Esophagus (tissue), 2 donors: ENCODE measurements around the gene CYP2R1. TPM values are rescaled to one million over a fixed set of nuclear protein-coding genes. Genes with fewer than 3 reads are reported as not detected.

Experiments used
- H3K27ac ChIP-seq, 2 donors: one replicate each; pipeline ENCODE4 v1.5.1; 2013; ENCODE audit warnings: low read depth in 2 of 2, mild to moderate bottlenecking in 2 of 2, inconsistent platforms in 1 of 2, low read length in 1 of 2, moderate library complexity in 1 of 2
- H3K27me3 ChIP-seq, 2 donors: one replicate each; pipeline ENCODE4 v1.6.1; 2013; ENCODE audit warnings: low read length in 2 of 2, control low read depth in 1 of 2, mild to moderate bottlenecking in 1 of 2; ENCODE audit not compliant: insufficient read depth in 2 of 2, control insufficient read depth in 1 of 2
- H3K36me3 ChIP-seq, 2 donors: one replicate each; pipeline ENCODE4 v1.6.1; 2013; ENCODE audit warnings: low read length in 1 of 2; ENCODE audit not compliant: control insufficient read depth in 2 of 2, insufficient read depth in 2 of 2
- H3K4me1 ChIP-seq, 2 donors: one replicate each; pipeline ENCODE4 v1.6.1; 2013; ENCODE audit warnings: low read length in 1 of 2; ENCODE audit not compliant: control insufficient read depth in 2 of 2, insufficient read depth in 2 of 2
- H3K4me3 ChIP-seq, 2 donors: one replicate each; pipeline ENCODE4 v1.5.1; 2013; ENCODE audit warnings: low read length in 2 of 2, mild to moderate bottlenecking in 2 of 2, low read depth in 1 of 2, moderate library complexity in 1 of 2
- H3K9me3 ChIP-seq, 2 donors: one replicate each; pipeline ENCODE4 v1.6.1; 2013; ENCODE audit warnings: mild to moderate bottlenecking in 2 of 2, low read depth in 1 of 2, low read length in 1 of 2, moderate library complexity in 1 of 2; ENCODE audit not compliant: control insufficient read depth in 2 of 2, insufficient read depth in 1 of 2
- WGBS, 2 donors: extraction: QIAGEN DNeasy Blood & Tissue Kit; methylation state at CpG; one replicate each; pipeline ENCODE4 v1.1.7; 2013; 5-methylcytosine and 5-hydroxymethylcytosine counted together
- polyA plus RNA-seq, 2 donors: library from polyadenylated mRNA; stranded (reverse); fragments of 200-250 nt; gene quantifications; one replicate each; pipeline ENCODE4 v1.2.3, GENCODE V29; 2013
- donor health status: healthy with polysubstance abuse.
- donor health status: Bipolar disorder and iron deficiency.

CYP2R1 gene
- polyA plus RNA-seq, 2 donors = 16.5 to 37.1 TPM

- WGBS, 2 donors = 31 to 35% methylated on average over 6 of the region's 6 CpGs
- Histone ChIP-seq H3K4me1 (peaks cover 2 to 11% of the 10 kb centered on the region in 2 donors), H3K36me3 (no peaks in the 10 kb centered on the region)
Measured at GRCh38 chr11:14908214-14908880, 16.3 kb upstream of the CYP2R1 start.

GRCh38 chr11:14907411-14908213, 15.6 kb upstream of the CYP2R1 start:
- no peak overlapping the region for H3K27ac ChIP-seq
- WGBS, 2 donors = 26 to 27% methylated on average over 13 of the region's 13 CpGs
- H3K9me3 ChIP-seq = no peaks in the 10 kb centered on the region
- no peaks in the 10 kb centered on the region for H3K27me3 ChIP-seq
- H3K36me3 ChIP-seq = no peaks in the 10 kb centered on the region
- no peak overlapping the region for H3K4me3 ChIP-seq
- peaks cover 2 to 11% of the 10 kb centered on the region in 2 donors for H3K4me1 ChIP-seq

More at GRCh38 chr11:14908214-14908880, 16.3 kb upstream of the CYP2R1 start:
- no peaks in the 10 kb centered on the region for H3K27me3 ChIP-seq
- H3K4me3 ChIP-seq = no peak overlapping the region
- no peaks in the 10 kb centered on the region for H3K9me3 ChIP-seq
- H3K27ac ChIP-seq = no peak overlapping the region

- Histone ChIP-seq H3K36me3 (no peaks in the 10 kb centered on the region), H3K27me3 (no peaks in the 10 kb centered on the region), H3K9me3 (no peaks in the 10 kb centered on the region), H3K4me3 (no peak overlapping the region), H3K4me1 (peaks cover 2 to 11% of the 10 kb centered on the region in 2 donors), H3K27ac (no peak overlapping the region)
- 84 to 91% methylated on average over 6 of the region's 6 CpGs for WGBS, 2 donors
Measured at GRCh38 chr11:14906993-14907392, 15.0 kb upstream of the CYP2R1 start.

GRCh38 chr11:14906578-14906977, 14.5 kb upstream of the CYP2R1 start:
- Histone ChIP-seq H3K27me3 (no peaks in the 10 kb centered on the region), H3K4me1 (peaks cover 2 to 11% of the 10 kb centered on the region in 2 donors), H3K4me3 (no peak overlapping the region), H3K36me3 (no peaks in the 10 kb centered on the region), H3K9me3 (no peaks in the 10 kb centered on the region), H3K27ac (no peak overlapping the region)
- 82 to 83% methylated on average over 5 of the region's 5 CpGs for WGBS, 2 donors

GRCh38 chr11:14905104-14906033, 13.3 kb upstream of the CYP2R1 start:
- Histone ChIP-seq H3K36me3 (no peaks in the 10 kb centered on the region), H3K27me3 (no peaks in the 10 kb centered on the region), H3K27ac (no peak overlapping the region), H3K9me3 (no peaks in the 10 kb centered on the region), H3K4me1 (peaks cover 2 to 11% of the 10 kb centered on the region in 2 donors), H3K4me3 (peak overlapping the region; percentile 30 to 47)
- WGBS, 2 donors = 21 to 22% methylated on average over 58 of the region's 58 CpGs

GRCh38 chr11:14904745-14905103, 12.7 kb upstream of the CYP2R1 start:
- H3K27ac ChIP-seq = peak overlapping the region in 1 of 2 donors; percentile 13
- no peaks in the 10 kb centered on the region for H3K9me3 ChIP-seq
- WGBS, 2 donors = 7 to 11% methylated on average over 26 of the region's 26 CpGs
- no peaks in the 10 kb centered on the region for H3K27me3 ChIP-seq
- H3K36me3 ChIP-seq = no peaks in the 10 kb centered on the region
- H3K4me1 ChIP-seq = peaks cover 2 to 11% of the 10 kb centered on the region in 2 donors
- H3K4me3 ChIP-seq = peak overlapping the region; percentile 30 to 47

- Histone ChIP-seq H3K36me3 (no peaks in the 10 kb centered on the region), H3K4me3 (no peak overlapping the region), H3K27me3 (no peaks in the 10 kb centered on the region), H3K9me3 (no peaks in the 10 kb centered on the region), H3K27ac (no peak overlapping the region), H3K4me1 (peaks cover 2 to 10% of the 10 kb centered on the region in 2 donors)
- 16 to 18% methylated on average over 1 of the region's 1 CpG for WGBS, 2 donors
Measured at GRCh38 chr11:14902650-14903350, 10.8 kb upstream of the CYP2R1 start.

- Histone ChIP-seq H3K4me3 (no peak overlapping the region), H3K36me3 (no peaks in the 10 kb centered on the region), H3K9me3 (no peaks in the 10 kb centered on the region), H3K4me1 (no peaks in the 10 kb centered on the region), H3K27me3 (no peaks in the 10 kb centered on the region), H3K27ac (no peak overlapping the region)
- 81 to 93% methylated on average over 2 of the region's 2 CpGs for WGBS, 2 donors
Measured at GRCh38 chr11:14898906-14899305, 6.9 kb upstream of the CYP2R1 start.

GRCh38 chr11:14898355-14898754, 6.3 kb upstream of the CYP2R1 start:
- 88 to 90% methylated on average over 3 of the region's 3 CpGs for WGBS, 2 donors
- H3K27me3 ChIP-seq = no peaks in the 10 kb centered on the region
- H3K4me3 ChIP-seq = no peak overlapping the region
- no peak overlapping the region for H3K27ac ChIP-seq
- no peaks in the 10 kb centered on the region for H3K9me3 ChIP-seq
- H3K4me1 ChIP-seq = no peaks in the 10 kb centered on the region
- H3K36me3 ChIP-seq = no peaks in the 10 kb centered on the region
